Measurements from ENCODE around the gene NKAPL.

NKAPL gene

GRCh38 chr6:28264834-28265401, 5.8 kb downstream of the NKAPL start:
- Histone ChIP-seq H3K4me3 (ENCODE audit: low read depth, low read length) (no peak overlapping the region), H3K4me1 (no peaks in the 10 kb centered on the region), H3K27me3 (ENCODE audit: control insufficient read depth, insufficient read depth, low read length) (no peaks in the 10 kb centered on the region), H3K27ac (no peak overlapping the region), H3K9me3 (ENCODE audit: control insufficient read depth, low read length) (no peaks in the 10 kb centered on the region), H3K9ac (no peak overlapping the region), H3K4me2 (ENCODE audit: low read length) (no peak overlapping the region), H2AFZ (no peak overlapping the region), H3K79me2 (peaks cover 11% of the 10 kb centered on the region), H3K36me3 (ENCODE audit: control insufficient read depth, insufficient read depth, low read length) (no peaks in the 10 kb centered on the region)
- no peak for TF ChIP-seq CTCF (IDR thresholded peaks at IDR 0.05)

GRCh38 chr6:28266563-28266961, 7.5 kb downstream of the NKAPL start:
- no peaks in the 10 kb centered on the region for H3K4me1 ChIP-seq
- peak overlapping the region; percentile 91 for H3K4me2 ChIP-seq (ENCODE audit: low read length)
- no peaks in the 10 kb centered on the region for H3K9me3 ChIP-seq (ENCODE audit: control insufficient read depth, low read length)
- peak overlapping the region; percentile 97 for H3K4me3 ChIP-seq (ENCODE audit: low read depth, low read length)
- peak overlapping the region; percentile 87 for H3K27ac ChIP-seq
- H3K36me3 ChIP-seq (ENCODE audit: control insufficient read depth, insufficient read depth, low read length), result no peaks in the 10 kb centered on the region
- H3K9ac ChIP-seq, result peak overlapping the region; percentile 81
- H3K79me2 ChIP-seq, result peaks cover 11% of the 10 kb centered on the region
- no peak for TF ChIP-seq CTCF (IDR thresholded peaks at IDR 0.05)
- H3K27me3 ChIP-seq (ENCODE audit: control insufficient read depth, insufficient read depth, low read length), result no peaks in the 10 kb centered on the region
- peak overlapping the region; percentile 95 for H2AFZ ChIP-seq

- no peaks in the 10 kb centered on the region for H3K36me3 ChIP-seq (ENCODE audit: control insufficient read depth, insufficient read depth, low read length)
- H3K27ac ChIP-seq, result peak within 1 kb of the TSS; percentile 87
- no peak for TF ChIP-seq CTCF (IDR thresholded peaks at IDR 0.05)
- peak within 1 kb of the TSS; percentile 95 for H2AFZ ChIP-seq
- H3K79me2 ChIP-seq, result peaks cover 11% of the 10 kb centered on the region
- peak within 1 kb of the TSS; percentile 97 for H3K4me3 ChIP-seq (ENCODE audit: low read depth, low read length)
- H3K9me3 ChIP-seq (ENCODE audit: control insufficient read depth, low read length), result no peaks in the 10 kb centered on the region
- no peaks in the 10 kb centered on the region for H3K27me3 ChIP-seq (ENCODE audit: control insufficient read depth, insufficient read depth, low read length)
- peak within 1 kb of the TSS; percentile 91 for H3K4me2 ChIP-seq (ENCODE audit: low read length)
- H3K4me1 ChIP-seq, result no peaks in the 10 kb centered on the region
- peak within 1 kb of the TSS; percentile 81 for H3K9ac ChIP-seq
Measured at GRCh38 chr6:28266962-28267694, 8.0 kb downstream of the NKAPL start, which contains the start of gene ZSCAN26. Gene ZSCAN26, plus strand, starts transcription at chr6:28267143. Its CDS starts 4,777 bp downstream, at chr6:28271920.

- Histone ChIP-seq H3K9me3 (ENCODE audit: control insufficient read depth, low read length) (no peaks in the 10 kb centered on the region), H3K27ac (peak overlapping the region; percentile 87), H3K27me3 (ENCODE audit: control insufficient read depth, insufficient read depth, low read length) (no peaks in the 10 kb centered on the region), H2AFZ (peak overlapping the region; percentile 95), H3K36me3 (ENCODE audit: control insufficient read depth, insufficient read depth, low read length) (no peaks in the 10 kb centered on the region), H3K79me2 (peaks cover 11% of the 10 kb centered on the region), H3K4me3 (ENCODE audit: low read depth, low read length) (peak overlapping the region; percentile 97), H3K9ac (peak overlapping the region; percentile 81), H3K4me2 (ENCODE audit: low read length) (peak overlapping the region; percentile 91), H3K4me1 (no peaks in the 10 kb centered on the region)
- TF ChIP-seq CTCF (IDR thresholded peaks at IDR 0.05), result no peak
Measured at GRCh38 chr6:28267695-28268059, 8.6 kb downstream of the NKAPL start.

Data from parathyroid adenoma (tissue), 2 donors.